Spleen (tissue), 7 donors: ENCODE data around the gene DNMT1.

Experiments used
- POLR2A ChIP-seq, 3 donors: fragments of 450-650 bp; IDR thresholded peaks; one replicate each; pipeline ENCODE4 v1.5.1; 2017; ENCODE audit warnings: antibody characterized with exemption in 3 of 3, mild to moderate bottlenecking in 1 of 3
- TF ChIP-seq, protein P1 (sequence below), 11 experiments: fragments of 200-600 bp in 7 of 11; fragments of 450-650 bp in 4 of 11; sonication (generic) in 4 of 11; IDR thresholded peaks in 8 of 11; conservative IDR thresholded peaks in 3 of 11; 1 replicate in 7 of 11; 2 replicates in 4 of 11; pipeline versions ENCODE4 v1.4.0 to v1.8.0; 2016 to 2021; ENCODE audit warnings: antibody characterized with exemption in 11 of 11, inconsistent platforms in 4 of 11, mild to moderate bottlenecking in 1 of 11
- donor health status: DM: no; HTN: no; CAD: no; lungs with moderate emphysema.
- donor health status: DM: no; HTN: no; CAD: no.
- donor health status: DM: no; HTN: no; CAD: no.

DNA sequence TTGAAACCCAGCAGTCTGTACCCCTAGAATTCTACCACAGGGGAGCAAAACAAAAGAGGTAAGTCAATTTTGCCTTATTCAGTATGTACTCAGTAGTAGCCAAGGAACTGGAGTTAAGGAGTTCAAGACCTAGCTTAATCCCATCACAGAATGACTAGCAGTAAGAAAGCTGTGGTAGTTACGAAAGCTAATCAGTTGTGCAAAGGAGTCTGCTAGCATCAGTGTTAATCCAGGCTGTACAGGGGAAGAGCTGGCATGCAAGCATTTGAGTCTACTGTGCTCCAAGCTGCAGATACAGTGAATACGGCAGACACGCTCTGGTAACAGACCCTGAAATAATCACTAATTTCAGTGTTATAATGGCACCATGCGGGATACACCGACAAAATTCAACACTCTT is 4.7 kb downstream of the DNMT1 start:
- TF ChIP-seq, protein P1, sequence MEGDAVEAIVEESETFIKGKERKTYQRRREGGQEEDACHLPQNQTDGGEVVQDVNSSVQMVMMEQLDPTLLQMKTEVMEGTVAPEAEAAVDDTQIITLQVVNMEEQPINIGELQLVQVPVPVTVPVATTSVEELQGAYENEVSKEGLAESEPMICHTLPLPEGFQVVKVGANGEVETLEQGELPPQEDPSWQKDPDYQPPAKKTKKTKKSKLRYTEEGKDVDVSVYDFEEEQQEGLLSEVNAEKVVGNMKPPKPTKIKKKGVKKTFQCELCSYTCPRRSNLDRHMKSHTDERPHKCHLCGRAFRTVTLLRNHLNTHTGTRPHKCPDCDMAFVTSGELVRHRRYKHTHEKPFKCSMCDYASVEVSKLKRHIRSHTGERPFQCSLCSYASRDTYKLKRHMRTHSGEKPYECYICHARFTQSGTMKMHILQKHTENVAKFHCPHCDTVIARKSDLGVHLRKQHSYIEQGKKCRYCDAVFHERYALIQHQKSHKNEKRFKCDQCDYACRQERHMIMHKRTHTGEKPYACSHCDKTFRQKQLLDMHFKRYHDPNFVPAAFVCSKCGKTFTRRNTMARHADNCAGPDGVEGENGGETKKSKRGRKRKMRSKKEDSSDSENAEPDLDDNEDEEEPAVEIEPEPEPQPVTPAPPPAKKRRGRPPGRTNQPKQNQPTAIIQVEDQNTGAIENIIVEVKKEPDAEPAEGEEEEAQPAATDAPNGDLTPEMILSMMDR (IDR thresholded peaks at IDR 0.05 in 8 of 11, conservative IDR thresholded peaks at IDR 0.05 in 3 of 11), result no peak
- TF ChIP-seq POLR2A (IDR thresholded peaks at IDR 0.05), result no peak
